HFF-Myc (cell line): ENCODE data around the gene NEDD9.
A peak's percentile ranks its signal among the peaks of the same experiment; 100 is the strongest.

Experiments used
- DNase-seq: peaks from one replicate; pipeline ENCODE4 v3.0.0-alpha.2; 2011; ENCODE audit warnings: low read depth; ENCODE audit errors: extremely low read depth
- H3K4me3 ChIP-seq: replicated peaks from 2 replicates; pipeline ENCODE4 v1.5.1; 2011; ENCODE audit warnings: low read depth, mild to moderate bottlenecking, control low read depth, low read length
- TF ChIP-seq, protein P1 (sequence below): IDR thresholded peaks from 2 replicates; pipeline ENCODE4 v1.5.1; 2012; ENCODE audit warnings: mild to moderate bottlenecking, low read depth, low read length, control low read depth; ENCODE audit errors: missing control alignments

Gene NEDD9

GRCh38 chr6:11197850-11198249, 34.6 kb downstream of the NEDD9 start:
- TF ChIP-seq, protein P1, sequence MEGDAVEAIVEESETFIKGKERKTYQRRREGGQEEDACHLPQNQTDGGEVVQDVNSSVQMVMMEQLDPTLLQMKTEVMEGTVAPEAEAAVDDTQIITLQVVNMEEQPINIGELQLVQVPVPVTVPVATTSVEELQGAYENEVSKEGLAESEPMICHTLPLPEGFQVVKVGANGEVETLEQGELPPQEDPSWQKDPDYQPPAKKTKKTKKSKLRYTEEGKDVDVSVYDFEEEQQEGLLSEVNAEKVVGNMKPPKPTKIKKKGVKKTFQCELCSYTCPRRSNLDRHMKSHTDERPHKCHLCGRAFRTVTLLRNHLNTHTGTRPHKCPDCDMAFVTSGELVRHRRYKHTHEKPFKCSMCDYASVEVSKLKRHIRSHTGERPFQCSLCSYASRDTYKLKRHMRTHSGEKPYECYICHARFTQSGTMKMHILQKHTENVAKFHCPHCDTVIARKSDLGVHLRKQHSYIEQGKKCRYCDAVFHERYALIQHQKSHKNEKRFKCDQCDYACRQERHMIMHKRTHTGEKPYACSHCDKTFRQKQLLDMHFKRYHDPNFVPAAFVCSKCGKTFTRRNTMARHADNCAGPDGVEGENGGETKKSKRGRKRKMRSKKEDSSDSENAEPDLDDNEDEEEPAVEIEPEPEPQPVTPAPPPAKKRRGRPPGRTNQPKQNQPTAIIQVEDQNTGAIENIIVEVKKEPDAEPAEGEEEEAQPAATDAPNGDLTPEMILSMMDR, result no peak
- no peak for DNase-seq
- no peak overlapping the region for H3K4me3 ChIP-seq

DNA sequence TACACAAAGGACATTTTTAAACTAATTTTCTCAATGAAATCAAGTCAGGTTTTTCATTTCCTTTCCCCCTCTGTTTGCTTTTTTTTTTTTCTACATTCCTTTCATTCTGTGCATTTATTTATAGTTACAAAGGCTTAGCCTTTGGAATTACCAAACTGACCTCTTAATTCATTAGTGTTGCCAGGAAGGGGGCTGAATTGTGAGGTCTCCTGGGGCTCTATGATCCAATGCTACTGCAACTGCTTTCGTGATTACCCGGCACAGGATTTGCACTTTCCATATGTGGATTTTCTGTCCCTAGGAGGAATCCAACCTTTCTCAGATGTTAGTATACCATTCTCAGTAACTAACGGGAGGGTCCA, 35.3 kb downstream of the NEDD9 start:
- H3K4me3 ChIP-seq, result peak overlapping the region; percentile 30
- TF ChIP-seq, protein P1, result no peak
- peak; percentile 71 for DNase-seq

DNA sequence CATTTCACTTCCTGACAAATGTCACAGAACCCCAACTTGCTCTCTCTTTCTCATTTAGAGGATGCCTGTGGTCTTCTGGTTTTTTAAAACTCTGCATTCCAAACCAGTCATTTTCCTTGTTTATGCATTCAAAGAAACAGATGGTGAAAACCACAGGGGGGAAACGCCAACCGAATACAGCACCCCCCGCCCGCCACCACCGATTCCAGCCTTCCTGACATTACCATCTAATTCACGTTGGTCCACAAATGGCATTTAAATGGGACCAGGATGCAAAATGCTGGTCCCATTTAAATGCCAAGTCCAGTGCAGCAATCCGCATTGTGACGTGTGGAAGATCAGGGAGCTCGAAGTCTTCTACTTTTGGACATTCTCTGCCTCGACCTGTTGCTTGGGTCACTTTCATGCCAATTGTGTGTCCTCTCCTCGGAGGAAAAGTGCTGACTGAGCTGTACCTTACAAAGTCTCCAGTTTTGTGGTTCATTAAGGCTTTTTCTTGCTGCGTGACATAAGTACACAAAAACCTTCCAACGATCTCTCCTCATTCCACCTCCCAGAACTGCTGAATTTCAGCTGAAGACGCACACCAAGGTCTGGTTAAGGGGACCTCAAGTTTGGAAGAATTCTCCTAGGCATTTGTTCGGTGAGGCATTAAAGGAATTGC, 35.8 kb downstream of the NEDD9 start:
- H3K4me3 ChIP-seq, result peak overlapping the region; percentile 30
- DNase-seq, result peak; percentile 83
- TF ChIP-seq, protein P1, result no peak

GRCh38 chr6:11194356-11195218, 37.9 kb downstream of the NEDD9 start:
- no peak overlapping the region for H3K4me3 ChIP-seq
- DNase-seq, result no peak
- TF ChIP-seq, protein P1, result no peak

DNA sequence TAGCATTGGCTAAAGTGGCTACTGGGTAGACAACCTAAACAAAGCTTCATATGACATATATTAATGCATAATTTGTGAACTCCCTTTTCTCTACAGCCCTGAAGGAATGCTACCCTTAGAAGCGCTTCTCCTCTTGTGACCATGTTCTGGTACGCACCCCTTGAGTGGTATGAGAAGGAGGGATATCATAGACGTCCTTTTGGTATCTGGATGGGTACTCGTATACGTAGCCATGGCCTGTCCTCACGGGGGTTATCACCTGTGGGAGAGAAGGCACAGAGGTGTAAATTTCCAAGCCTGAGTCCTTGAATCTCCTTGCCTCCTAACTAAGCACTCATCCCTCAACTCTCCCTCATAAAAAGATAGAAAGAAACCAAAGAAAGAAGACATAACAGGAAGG, 39.0 kb downstream of the NEDD9 start:
- H3K4me3 ChIP-seq, result no peak overlapping the region
- TF ChIP-seq, protein P1, result no peak
- no peak for DNase-seq

- no peak for DNase-seq
- TF ChIP-seq, protein P1, result no peak
- no peak overlapping the region for H3K4me3 ChIP-seq
Measured at GRCh38 chr6:11192167-11192566, 40.3 kb downstream of the NEDD9 start.
